Measurements from ENCODE around the gene SLC25A13. TPM values are rescaled to one million over a fixed set of nuclear protein-coding genes. Genes with fewer than 3 reads are reported as not detected.

The SLC25A13 gene, protein sequence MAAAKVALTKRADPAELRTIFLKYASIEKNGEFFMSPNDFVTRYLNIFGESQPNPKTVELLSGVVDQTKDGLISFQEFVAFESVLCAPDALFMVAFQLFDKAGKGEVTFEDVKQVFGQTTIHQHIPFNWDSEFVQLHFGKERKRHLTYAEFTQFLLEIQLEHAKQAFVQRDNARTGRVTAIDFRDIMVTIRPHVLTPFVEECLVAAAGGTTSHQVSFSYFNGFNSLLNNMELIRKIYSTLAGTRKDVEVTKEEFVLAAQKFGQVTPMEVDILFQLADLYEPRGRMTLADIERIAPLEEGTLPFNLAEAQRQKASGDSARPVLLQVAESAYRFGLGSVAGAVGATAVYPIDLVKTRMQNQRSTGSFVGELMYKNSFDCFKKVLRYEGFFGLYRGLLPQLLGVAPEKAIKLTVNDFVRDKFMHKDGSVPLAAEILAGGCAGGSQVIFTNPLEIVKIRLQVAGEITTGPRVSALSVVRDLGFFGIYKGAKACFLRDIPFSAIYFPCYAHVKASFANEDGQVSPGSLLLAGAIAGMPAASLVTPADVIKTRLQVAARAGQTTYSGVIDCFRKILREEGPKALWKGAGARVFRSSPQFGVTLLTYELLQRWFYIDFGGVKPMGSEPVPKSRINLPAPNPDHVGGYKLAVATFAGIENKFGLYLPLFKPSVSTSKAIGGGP
- 3.5 and 6.4 TPM in 2 replicates for polyA plus RNA-seq

DNA sequence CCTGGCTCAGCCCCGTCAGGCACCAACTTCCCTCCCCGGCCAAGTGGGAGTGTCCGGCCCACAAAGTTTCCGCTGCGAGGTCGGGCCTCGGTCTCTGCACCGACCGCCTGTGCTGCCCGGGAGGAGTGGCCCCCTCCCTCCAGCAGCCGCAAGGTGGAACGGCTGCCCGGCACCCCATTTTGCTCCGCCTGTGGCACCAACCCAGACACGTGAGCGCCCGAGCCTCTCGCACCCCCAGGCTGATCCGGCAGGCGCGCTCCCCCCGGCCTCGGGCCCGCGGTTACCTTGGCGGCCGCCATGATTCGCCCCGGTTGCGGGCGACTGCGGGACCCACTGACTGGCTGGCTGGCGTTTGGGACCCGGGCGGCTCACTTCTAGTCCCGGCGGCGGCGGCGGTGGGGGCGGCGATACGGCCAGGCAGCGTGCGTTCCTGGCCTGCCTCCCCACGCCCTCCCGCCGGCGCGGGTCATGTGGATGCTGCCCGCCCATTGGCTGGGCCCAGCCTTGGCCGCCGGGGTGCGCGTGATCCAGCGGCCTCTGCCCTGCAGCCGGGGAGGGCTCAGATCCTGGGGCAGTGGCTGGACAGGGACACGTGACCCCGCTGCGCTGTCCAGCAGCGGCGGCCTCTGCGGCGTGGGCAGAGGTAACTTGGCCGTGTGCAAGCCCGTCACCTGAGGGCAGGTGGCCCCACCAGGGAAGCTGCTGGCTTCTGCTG, at the start of gene SLC25A13:
TSS of gene SLC25A13 (minus strand) at position 441 of the 715 bp plus-strand sequence. CDS start at position 299, 142 bp downstream.

